ENCODE measurements around the gene PIK3R4.

PIK3R4 gene

DNA sequence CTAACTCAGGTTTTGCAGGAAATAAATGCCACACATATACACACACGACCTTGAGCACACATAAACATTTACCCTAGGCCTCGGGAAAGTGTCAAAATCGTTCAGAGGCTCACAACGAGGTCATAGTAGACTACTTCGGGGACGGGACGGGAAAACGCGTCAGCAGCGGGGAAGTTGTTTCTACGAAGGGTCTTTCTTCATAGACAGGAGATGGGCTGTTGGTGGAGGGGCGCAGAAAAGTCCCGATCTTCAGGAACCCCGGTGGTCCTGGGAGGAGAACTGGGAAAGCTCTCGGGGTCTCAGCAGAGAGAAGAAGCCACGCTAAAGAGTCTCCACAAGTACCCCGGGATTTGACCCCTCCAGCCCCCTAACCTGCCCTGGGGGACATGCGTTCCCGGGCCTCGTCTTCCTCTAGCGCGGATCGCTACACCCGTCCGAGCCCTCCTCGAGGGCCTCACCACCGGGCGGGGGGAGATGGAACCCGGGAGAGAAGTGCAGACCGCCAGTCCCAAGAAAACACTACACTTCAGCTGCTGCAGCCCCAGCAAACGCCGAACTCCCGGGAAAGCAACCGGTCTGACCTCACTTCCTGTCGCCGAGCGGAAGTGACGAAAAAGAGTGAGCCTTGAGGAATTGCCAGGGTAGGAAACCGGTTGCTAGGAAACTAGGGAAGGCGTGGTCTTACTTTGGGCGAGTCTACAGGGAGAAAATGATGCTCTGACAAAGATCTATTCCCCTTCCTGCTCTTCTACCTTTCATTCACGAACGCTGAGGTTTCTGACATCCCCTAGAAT, at the start of gene PIK3R4:
Gene PIK3R4 (minus strand): TSS at position 584 of the 794 bp plus-strand sequence. CDS start 1,611 bp downstream, outside the sequence.
- DNase-seq = peak; percentile 91 to 96

DNA sequence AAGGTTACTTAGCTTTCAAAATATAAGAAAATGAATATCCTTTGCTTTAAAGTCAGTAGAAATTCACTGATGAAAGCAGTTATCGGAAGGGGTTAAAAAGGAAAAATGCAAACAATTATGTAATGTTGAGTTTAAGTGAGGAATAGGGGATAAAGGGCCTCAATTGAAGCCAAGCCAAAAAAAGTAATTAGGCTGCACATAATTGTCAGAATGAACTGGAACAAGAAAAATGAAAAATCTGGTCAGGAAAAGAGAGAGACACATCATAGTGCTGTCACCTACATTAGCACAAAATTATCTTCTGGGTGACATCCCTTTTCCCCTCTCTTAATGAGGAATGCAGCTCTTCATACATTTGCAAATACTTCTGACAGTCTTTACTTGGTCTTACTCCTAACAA, 48.8 kb upstream of the PIK3R4 start:
- no peak for DNase-seq

DNA sequence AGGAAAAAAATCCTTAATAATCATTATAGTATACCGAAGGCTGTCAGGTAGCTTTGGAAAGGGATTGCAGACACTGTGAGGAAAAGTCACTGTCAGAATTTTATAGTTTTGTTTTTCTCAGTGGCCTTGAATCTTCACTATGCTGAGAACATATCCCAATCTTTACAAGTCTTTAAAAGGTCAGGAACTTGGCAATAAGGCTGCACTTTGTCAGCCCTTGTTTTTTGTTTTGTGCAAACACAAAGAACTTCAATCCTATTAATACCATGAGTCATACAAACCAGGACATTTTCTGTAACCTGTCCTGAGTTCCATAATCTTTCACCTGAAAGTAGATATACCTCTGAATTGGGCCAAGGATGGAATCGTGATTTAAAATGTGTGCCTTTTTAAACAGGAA, 45.6 kb upstream of the PIK3R4 start:
- DNase-seq = no peak

DNA sequence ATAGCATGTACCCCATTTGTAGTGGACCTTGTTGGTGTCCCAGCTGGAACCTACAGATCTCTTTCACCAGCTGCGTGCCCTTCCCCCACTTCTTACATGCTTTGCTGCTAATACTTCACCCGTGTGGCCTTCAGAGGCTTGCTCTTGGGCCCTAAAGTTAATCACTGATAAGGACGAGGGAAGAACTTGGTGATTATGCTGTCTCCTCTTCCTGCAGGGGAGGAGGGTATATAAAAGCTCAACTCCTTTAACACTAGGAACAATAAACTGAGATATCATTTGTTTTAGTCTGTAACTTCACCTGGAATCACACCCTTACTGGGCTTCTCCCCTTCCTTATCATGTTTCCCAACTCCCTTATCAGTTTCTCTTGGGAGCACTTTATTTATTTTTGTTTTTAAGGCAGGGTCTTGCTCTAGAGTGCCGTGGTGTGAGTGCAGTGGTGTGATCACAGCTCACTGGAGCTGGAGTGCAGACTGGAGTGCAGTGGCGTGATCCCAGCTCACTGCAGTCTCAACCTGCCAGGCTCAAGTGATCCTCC, 43.2 kb upstream of the PIK3R4 start:
- no peak for DNase-seq

DNA sequence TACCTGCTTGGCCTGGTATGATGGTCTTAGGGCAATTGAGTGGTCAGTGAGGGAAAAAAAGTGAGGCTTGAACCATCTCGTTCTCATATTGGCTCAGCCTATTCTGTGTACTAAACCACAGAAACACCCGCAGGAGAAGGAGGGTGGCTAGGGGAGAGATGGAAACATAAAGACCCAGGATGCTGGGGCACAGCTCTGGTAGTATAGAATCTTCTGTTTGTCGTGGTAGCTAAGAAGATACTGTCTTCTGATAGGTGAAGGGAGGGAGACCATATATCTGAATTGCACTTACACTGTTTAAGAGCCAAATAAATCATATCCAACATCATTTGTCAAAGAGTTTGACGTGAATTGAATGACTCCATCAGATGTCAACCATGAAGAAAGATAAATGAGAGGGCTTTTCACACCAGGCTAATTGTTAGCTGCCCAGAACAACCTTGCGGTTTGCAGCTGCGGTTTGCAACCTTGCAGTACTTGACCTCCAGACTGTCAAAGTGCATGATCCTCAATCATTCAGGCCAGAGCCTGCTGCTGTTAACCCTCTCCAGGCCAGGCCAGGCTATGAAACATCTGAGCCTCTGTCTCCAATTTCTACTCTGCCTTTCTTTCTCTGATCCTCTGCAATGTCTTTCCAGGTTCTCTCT, 40.9 kb upstream of the PIK3R4 start:
- DNase-seq = no peak

DNA sequence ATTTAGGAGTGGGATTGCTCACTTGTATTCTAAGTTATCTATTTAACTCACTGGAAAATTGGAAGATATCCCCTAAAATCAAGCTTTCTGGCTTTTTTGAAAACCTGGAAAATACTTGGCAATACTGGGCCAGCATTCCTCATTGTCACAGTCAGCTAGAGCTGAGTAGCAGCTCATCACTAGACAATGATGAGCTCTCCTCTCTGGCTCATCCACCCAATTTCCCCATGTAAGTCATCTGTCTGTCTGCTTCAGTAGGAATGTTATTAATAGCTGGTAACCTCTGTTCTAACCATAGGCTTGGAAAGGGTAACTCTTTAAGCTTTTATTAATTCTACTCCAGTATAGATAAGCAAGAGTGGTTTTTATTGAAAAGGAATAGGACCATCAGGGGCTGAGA, 39.7 kb upstream of the PIK3R4 start:
- no peak for DNase-seq

DNA sequence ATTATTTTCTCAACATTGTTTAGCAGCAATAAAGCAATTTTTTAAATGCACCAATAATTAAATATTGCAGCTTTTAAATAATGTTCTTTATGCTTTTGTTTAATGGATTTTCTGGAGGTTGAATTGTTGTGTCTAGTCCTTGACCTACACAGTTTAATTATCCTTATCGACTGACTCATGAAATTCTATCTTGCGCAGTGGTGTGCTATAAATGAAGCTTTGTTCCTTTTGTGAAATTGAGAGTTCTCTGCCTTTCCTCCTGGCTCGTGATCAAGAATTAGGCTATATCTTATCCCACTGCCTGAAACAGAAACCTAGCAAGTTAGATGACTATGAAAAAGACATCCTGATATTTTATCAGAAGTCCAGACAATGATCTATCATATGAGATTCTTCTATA, 37.0 kb upstream of the PIK3R4 start:
- no peak for DNase-seq

DNA sequence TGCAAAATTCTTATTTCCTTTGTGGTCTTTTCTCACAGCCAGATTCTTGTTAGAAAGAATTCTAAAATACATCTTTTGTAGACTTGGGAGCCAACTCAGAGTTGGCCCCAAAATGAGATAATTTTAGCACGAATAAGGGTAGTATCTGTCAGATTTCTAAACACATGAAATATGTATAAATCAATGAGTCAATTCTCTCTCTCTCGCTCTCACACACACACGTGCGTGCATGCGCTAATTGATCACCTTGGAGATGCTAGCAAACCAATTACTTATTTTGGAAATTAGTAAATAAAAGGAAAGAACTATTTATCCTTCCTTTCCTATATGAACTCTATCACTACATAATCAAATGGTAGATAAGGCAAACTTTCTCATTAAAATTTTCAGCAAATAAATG, 32.9 kb upstream of the PIK3R4 start:
- no peak for DNase-seq

DNA sequence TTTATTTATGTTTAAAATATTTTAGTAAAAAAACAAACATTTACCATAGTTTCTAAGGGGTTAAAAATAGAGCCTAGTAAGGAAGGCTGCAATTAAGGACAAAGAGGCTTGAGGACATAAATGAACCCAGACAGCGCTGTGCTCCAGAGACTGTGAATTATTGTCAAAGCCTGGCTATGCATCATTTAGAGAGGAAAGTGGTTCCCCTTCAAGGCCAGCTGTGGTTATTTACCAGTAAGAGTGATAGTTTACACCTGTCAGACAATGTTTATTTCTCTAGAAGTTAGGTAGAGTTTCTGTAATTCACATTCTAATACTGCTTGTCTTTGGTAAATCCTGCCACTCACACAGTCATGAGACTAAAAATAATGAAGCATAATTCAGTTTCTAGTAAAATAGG, 32.4 kb upstream of the PIK3R4 start:
- no peak for DNase-seq

DNA sequence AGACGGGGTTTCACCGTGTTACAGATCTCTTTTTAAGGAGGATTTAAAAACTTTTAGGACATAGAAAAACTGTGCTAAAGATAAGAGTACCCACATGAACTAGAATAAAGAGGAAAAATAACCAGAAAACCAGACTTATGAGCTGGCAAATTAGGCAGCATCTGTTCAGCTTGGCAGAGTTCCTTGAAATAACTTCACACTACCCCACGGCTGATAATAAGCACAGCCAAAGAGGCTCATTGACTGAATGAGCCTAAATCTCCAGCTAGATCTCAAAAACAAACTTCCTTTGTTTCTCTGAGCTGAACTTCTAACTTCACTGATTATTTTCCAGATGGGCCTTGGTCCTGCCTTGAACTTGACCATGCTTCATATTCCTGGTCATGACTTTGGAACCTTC, 26.7 kb upstream of the PIK3R4 start:
- no peak for DNase-seq

DNA sequence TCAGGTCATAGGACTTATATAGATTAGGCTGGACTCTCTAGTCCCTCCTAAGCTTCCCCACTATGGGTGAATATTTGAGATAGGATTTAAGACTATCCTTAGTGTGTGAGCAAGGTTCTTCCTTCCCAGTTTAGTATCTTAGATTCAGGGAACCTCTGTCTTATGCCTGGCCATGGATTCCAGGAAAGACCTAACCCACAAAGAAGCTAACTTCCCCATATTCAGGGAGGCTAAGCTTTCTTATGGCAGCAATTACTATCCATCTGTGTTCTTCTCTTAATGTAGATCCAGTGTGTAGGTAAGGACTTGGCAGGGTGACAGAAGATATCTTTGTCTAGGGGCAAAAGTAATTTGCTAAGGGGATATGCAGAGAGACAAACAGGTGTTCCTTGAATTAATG, 25.5 kb upstream of the PIK3R4 start:
- no peak for DNase-seq

DNA sequence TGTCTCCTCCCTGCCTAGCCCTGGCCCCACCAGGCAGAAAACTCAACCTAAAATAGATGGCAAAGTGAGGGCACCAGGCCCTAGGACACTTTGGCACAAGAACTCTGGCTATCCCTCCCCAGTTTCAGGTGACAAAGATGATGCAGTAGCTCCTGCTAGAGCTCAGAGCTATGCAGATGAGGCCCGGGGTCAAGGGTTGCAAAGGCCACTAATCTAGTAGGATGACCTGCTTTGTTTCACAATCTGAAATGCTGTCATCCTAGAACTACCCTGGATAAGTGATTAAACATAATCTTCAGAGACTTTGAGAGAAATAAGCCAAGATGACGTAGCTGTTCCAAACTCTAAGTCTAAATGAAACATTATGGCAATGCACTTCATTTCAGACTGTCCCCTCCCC, 24.0 kb upstream of the PIK3R4 start:
- DNase-seq = no peak

DNA sequence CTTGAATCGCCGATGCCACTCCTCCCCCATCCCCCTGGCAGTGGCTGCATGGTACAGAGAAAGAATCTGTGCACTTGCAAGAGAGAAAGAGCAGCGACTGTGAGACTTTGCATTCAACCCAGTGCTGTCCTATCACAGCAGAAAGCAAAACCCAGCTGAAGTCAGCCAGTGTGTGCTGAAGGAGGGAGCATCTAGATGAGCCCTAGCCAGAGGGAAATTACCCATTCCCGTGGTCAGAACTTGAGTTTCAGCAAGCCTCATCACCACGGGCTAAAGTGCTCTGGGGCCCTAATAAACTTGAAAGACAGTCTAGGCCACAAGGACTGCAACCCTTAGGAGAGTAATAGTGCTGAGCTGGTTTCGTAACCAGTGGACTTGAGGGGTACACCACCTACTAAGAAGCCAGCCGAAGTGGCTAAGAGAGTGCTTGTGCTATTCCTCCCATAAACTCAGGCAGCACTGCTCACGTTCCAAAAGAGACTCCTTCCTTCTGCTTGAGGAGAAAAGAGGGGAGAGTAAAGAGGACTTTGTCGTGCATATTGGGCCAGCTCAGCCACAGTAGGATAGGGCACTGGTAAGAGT, 15.2 kb upstream of the PIK3R4 start:
- no peak for DNase-seq

DNA sequence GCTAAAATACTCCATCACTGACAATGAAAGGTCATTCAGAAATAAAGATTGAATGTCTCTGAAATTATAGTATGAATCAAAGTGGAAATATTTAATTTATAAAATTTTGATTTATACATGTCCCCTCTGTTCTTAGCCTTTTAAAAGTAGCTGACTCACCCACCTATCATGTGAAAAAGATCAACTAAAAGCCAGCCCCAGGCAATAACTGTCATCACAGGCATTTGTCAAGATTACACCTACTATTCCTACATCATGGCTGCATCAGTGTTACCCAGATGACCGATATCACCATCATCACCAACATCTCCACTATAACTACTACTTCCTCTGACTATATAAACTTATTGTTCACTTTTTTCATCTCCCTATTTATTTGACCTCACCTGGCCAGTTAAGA, 14.3 kb upstream of the PIK3R4 start:
- DNase-seq = no peak

DNA sequence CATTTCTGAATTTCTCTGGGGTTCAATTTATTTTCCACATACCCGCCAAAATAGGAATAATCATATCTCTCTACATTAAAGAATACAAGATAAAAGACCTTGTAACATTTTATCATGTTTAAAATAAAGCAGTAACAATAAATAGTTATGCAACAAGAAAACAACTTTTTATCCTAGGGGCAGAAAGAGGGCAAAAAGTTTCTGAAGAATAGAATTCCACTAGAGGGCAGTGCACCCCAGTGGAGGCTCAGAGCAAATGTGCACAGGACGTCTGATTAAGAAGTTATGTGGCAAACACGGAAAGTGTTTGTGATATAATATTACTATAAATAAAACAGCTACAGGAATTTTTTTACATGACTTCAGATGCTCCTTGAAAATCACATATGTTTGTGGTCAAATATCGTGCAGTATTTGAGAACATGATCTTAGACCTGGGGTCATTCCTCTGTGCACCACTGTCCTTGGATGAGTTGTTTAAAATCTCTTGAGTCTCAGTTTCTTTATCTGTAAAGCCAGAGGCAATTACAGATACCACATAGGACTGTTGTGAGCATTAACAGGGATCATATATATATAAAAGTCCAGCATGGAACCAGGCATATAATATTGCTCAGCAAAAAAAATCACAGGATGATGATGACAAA, 13.2 kb upstream of the PIK3R4 start:
- DNase-seq = peak; percentile 48 to 58

DNA sequence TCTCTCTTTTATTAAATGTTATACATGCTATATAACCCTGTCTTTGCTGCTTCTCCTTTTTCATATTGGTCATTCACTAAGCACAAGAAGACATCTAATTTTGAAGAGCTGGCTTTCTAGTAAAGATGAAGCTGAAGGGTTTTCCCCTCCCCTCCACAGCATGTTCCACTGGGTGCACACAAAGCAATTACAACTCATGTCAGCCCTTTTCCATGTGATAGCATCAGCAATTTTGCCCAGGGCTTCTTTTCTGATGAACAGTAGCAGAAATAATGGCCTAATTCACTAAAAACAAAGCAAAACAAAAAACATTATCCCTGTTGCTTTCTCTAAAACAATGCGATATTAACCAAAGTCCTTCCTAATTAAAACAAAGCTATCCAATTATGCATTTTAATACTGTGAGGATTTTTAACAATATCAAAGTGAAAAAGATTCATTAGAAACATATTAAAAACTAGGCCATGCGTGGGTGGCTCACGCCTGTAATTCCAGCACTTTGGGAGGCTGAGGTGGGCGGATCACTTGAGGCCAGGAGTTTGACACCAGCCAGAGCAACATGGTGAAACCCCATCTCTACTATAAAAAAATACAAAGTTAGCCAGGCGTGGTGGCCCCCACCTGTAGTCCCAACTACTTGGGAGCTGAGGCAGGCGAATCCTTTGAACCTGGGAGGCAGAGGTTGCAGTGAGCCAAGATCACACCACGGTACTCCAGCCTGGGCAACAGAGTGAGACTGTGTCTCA, 12.2 kb upstream of the PIK3R4 start:
- DNase-seq = no peak

DNA sequence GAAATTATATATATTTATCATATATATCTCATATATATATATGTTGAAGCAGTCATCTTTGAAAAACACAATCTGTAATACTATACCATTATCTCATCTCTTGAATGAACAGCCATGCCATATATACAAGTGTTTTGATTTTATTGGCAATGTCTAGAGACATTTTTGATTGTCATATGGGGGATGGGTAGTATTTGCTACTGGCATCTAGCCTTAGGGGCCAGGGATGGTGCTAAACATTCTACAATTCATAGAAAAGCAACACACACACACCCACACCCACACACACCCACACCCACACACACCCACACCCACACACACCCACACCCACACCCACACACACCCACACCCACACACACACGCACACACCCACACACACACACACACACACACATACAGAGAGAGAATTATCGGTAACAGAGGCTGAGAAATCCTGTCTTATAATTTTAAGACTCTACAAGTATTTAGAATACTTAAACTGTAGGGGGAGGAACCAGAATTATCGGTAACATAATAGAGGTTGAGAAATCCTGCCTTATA, 11.1 kb upstream of the PIK3R4 start:
- DNase-seq = no peak

DNA sequence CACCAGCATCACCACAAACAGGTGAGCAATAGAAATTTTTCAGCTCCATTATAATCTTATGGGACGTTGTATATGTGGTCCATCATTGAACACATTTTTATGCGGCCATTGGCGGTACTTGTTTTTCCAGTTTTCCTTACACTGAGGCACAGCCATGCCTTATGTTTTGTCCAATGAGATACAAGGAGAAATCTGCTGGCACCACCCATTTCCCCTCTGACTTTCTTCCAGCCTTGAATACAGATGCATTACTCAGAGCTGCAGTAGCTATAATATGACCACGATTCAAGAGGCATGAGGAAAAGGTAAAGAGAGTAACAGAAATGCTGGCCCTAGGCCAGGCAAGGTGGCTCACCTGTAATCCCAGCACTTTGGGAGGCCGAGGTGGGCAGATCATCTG, 9.0 kb upstream of the PIK3R4 start:
- DNase-seq = no peak

DNA sequence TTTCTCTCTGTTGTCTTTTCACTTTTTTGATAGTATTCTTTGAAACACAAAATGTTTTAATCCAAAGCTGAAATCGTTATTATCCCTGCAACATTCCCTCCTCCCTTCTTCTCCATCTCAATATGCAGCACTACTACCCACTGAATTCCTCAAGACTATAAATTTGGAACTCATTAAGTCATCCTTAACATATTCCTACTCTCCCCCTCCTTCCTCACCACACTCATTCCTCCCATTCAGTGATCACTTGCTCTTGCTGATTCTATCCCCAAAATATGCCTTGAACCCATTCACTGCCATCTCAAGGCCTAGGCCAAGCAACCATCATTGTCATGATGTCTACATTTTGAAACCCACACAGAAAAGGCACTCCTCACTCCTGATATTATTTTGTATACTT, 2.4 kb upstream of the PIK3R4 start:
- no peak for DNase-seq

DNA sequence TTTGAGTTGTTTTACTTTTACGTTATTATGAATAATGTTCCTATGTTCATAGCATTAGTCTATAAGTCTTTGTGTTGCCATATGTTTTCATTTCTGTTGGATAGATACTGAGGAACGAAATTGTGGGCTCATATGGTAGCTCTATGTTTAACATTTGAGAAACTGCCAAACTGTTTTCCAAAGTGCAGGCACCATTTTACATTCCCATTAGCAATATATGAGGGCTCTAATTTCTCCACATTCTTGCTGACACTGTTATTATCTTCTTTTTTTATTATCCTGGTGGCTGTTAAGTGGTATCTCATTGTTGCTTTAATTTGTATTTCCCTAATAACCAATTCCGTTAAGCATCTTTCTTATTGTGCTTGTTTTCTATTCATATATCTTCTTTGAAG, 1.8 kb upstream of the PIK3R4 start:
- DNase-seq = no peak

DNA sequence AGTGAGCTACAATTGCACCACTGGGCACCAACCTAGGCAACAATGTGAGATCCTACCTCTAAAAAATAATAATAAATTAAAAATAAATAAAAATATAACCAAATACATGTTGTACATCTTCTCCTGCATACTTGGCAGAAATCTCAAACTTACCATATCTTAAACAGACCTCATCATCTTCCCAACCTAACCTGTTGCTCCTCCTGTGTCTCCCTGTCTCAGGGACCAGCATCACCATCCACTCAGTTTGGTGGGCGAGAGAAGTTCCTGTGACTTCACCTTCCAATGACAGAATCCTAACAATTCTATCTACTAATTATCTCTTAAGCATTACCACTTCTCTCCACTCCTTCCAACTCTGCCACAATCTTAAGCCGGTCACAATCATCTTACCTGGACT, 3.3 kb downstream of the PIK3R4 start:
- no peak for DNase-seq

DNA sequence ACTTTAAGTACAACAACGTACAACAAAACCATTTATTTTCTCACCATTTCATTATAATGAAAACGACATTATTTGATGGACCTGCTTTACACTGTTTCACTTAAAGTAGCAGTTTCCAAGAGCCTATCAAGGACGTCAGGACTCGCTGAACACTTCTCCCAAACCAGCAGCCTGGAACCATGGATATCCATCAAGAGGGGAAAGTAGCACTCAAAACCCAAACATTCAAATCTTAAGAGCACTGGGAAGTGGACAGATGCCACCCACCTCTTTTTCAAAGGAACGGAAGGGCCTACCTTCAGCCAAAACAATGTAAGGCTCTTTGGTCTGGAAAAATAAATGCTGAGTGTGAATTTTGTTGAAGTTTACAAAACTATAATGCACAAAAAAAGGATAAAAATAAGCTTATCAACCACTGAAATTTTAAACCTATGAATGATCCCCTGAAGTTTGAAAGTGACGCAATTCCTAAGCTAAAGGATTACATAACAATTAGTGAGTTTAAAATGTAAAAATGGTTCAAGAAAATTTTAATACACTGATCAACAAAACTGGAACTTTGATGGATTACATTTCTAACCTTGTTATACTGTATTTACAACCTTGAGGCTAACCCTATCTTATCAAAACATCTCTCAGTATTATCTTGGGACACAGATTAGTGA, 4.6 kb downstream of the PIK3R4 start:
- no peak for DNase-seq
